Spleen (tissue), 11 donors: ENCODE data around the gene MDGA2. TPM values are rescaled to one million over a fixed set of nuclear protein-coding genes. Genes with fewer than 3 reads are reported as not detected.

Source experiments
- DNase-seq: peaks from one replicate; pipeline ENCODE4 v3.0.0-alpha.2; 2020
- H3K27ac ChIP-seq, 8 donors: fragments of 200-600 bp; sonication (generic) in 7 of 8; 1 replicate in 4 of 8; 2 replicates in 4 of 8; pipeline versions ENCODE4 v1.5.0 to v1.8.0; 2016 to 2021; ENCODE audit warnings: inconsistent platforms in 4 of 8, mild to moderate bottlenecking in 4 of 8, moderate library complexity in 1 of 8
- H3K27me3 ChIP-seq, 7 donors: fragments of 200-600 bp; sonication (generic) in 6 of 7; replicated peaks in 1 of 7; 1 replicate in 4 of 7; 2 replicates in 3 of 7; pipeline versions ENCODE4 v1.5.0 to v1.8.0; 2016 to 2021; ENCODE audit warnings: inconsistent platforms in 3 of 7, mild to moderate bottlenecking in 1 of 7
- H3K36me3 ChIP-seq, 6 donors: fragments of 200-600 bp; sonication (generic) in 5 of 6; 1 replicate in 4 of 6; 2 replicates in 2 of 6; pipeline versions ENCODE4 v1.5.0 to v1.8.0; 2016 to 2021; ENCODE audit warnings: inconsistent platforms in 2 of 6
- H3K4me1 ChIP-seq, 6 donors: fragments of 200-600 bp; sonication (generic) in 5 of 6; 1 replicate in 3 of 6; 2 replicates in 3 of 6; pipeline versions ENCODE4 v1.5.0 to v1.8.0; 2016 to 2021; ENCODE audit warnings: inconsistent platforms in 3 of 6
- H3K4me3 ChIP-seq, 8 donors: fragments of 200-600 bp; sonication (generic) in 7 of 8; 1 replicate in 4 of 8; 2 replicates in 4 of 8; pipeline versions ENCODE4 v1.5.0 to v1.8.0; 2016 to 2021; ENCODE audit warnings: inconsistent platforms in 4 of 8, mild to moderate bottlenecking in 4 of 8, moderate library complexity in 2 of 8
- H3K9me3 ChIP-seq, 8 donors: fragments of 200-600 bp; sonication (generic) in 7 of 8; 1 replicate in 4 of 8; 2 replicates in 4 of 8; pipeline versions ENCODE4 v1.5.0 to v1.8.0; 2016 to 2021; ENCODE audit warnings: inconsistent platforms in 4 of 8
- CTCF ChIP-seq, 11 experiments: fragments of 200-600 bp in 7 of 11; fragments of 450-650 bp in 4 of 11; sonication (generic) in 4 of 11; IDR thresholded peaks in 8 of 11; conservative IDR thresholded peaks in 3 of 11; 1 replicate in 7 of 11; 2 replicates in 4 of 11; pipeline versions ENCODE4 v1.4.0 to v1.8.0; 2016 to 2021; ENCODE audit warnings: antibody characterized with exemption in 11 of 11, inconsistent platforms in 4 of 11, mild to moderate bottlenecking in 1 of 11
- POLR2A ChIP-seq, 3 donors: fragments of 450-650 bp; IDR thresholded peaks; one replicate each; pipeline ENCODE4 v1.5.1; 2017; ENCODE audit warnings: antibody characterized with exemption in 3 of 3, mild to moderate bottlenecking in 1 of 3
- POLR2AphosphoS5 ChIP-seq, 3 donors: sonication (generic); formaldehyde crosslinking; IDR thresholded peaks; one replicate each; pipeline ENCODE4 v1.5.1; 2017; ENCODE audit warnings: antibody characterized with exemption in 3 of 3
- WGBS, 5 donors: extraction: QIAGEN DNeasy Blood & Tissue Kit in 3 of 5; methylation state at CpG; one replicate each; pipeline versions ENCODE4 v1.1.5 to v1.1.7; 2013 to 2018; 5-methylcytosine and 5-hydroxymethylcytosine counted together
- intact Hi-C: fragments of 100-400 bp; cut with DNase I; formaldehyde crosslinking; loops from one replicate; pipeline ENCODE4 v1.15.0; 2023; ENCODE audit warnings: low total_unique reads
- polyA plus RNA-seq, 3 donors: library from polyadenylated mRNA; stranded (reverse); fragments of 200-250 nt; gene quantifications; one replicate each; pipeline ENCODE4 v1.2.1, GENCODE V29; 2013
- total RNA-seq, 7 donors: library from RNA; depleted of rRNA in 3 of 7; stranded (reverse); fragments of >200 nt in 3 of 7; fragmentation: NEBNext Ultra II Directional in 4 of 7; extraction: Animal tissue kit (Norgen Biotek cat#: 25700) in 4 of 7; gene quantifications; one replicate each; pipeline versions ENCODE4 v1.1.0 to v1.2.1, GENCODE V29; 2016 to 2021
- donor health status: healthy with polysubstance abuse.
- donor health status: DM: no; HTN: no; CAD: no; lungs with moderate emphysema.
- donor health status: DM: no; HTN: no; CAD: no.
- donor health status: Bipolar disorder and iron deficiency.
- donor health status: healthy.
- donor health status: DM: no; HTN: no; CAD: no.
- donor health status: DM: yes; HTN: yes; CAD: no.

Gene MDGA2
- total and polyA plus RNA-seq, 10 donors = 0.06 to 0.26 (median 0.07) TPM; not detected in 7

GRCh38 chr14:47044841-47045240 is 630.6 kb downstream of the MDGA2 start:
- 47 to 77% (median 66%) methylated on average over 1 of the region's 1 CpG for WGBS, 5 donors
- no peak overlapping the region for H3K27ac ChIP-seq
- H3K36me3 ChIP-seq = no peaks in the 10 kb centered on the region
- no peak for DNase-seq
- no peaks in the 10 kb centered on the region for H3K9me3 ChIP-seq
- H3K27me3 ChIP-seq = no peaks in the 10 kb centered on the region
- no peak for TF ChIP-seq POLR2AphosphoS5 (IDR thresholded peaks at IDR 0.05)
- no peak for TF ChIP-seq CTCF (IDR thresholded peaks at IDR 0.05 in 8 of 11, conservative IDR thresholded peaks at IDR 0.05 in 3 of 11)
- no peak for TF ChIP-seq POLR2A (IDR thresholded peaks at IDR 0.05)
- H3K4me1 ChIP-seq = no peaks in the 10 kb centered on the region
- intact Hi-C loops = no loop called here
- H3K4me3 ChIP-seq = no peak overlapping the region

GRCh38 chr14:47040550-47040949 is 634.9 kb downstream of the MDGA2 start:
- DNase-seq = no peak
- H3K4me1 ChIP-seq = no peaks in the 10 kb centered on the region
- H3K4me3 ChIP-seq = no peak overlapping the region
- no peaks in the 10 kb centered on the region for H3K27me3 ChIP-seq
- intact Hi-C loops = no loop called here
- no peaks in the 10 kb centered on the region for H3K36me3 ChIP-seq
- TF ChIP-seq POLR2A (IDR thresholded peaks at IDR 0.05) = no peak
- TF ChIP-seq POLR2AphosphoS5 (IDR thresholded peaks at IDR 0.05) = no peak
- no peak for TF ChIP-seq CTCF (IDR thresholded peaks at IDR 0.05 in 8 of 11, conservative IDR thresholded peaks at IDR 0.05 in 3 of 11)
- H3K27ac ChIP-seq = no peak overlapping the region
- 4 to 13% (median 12%) methylated on average over 1 of the region's 1 CpG for WGBS, 5 donors
- no peaks in the 10 kb centered on the region for H3K9me3 ChIP-seq

- no peak overlapping the region for H3K27ac ChIP-seq
- H3K9me3 ChIP-seq = no peaks in the 10 kb centered on the region
- TF ChIP-seq POLR2AphosphoS5 (IDR thresholded peaks at IDR 0.05) (no peak), CTCF (IDR thresholded peaks at IDR 0.05 in 8 of 11, conservative IDR thresholded peaks at IDR 0.05 in 3 of 11) (no peak), POLR2A (IDR thresholded peaks at IDR 0.05) (no peak)
- no peaks in the 10 kb centered on the region for H3K27me3 ChIP-seq
- DNase-seq = no peak
- H3K36me3 ChIP-seq = no peaks in the 10 kb centered on the region
- intact Hi-C loops = no loop called here
- H3K4me1 ChIP-seq = no peaks in the 10 kb centered on the region
- no peak overlapping the region for H3K4me3 ChIP-seq
Observed at GRCh38 chr14:47039336-47039735, 636.1 kb downstream of the MDGA2 start.

- Histone ChIP-seq H3K27ac (no peak overlapping the region), H3K4me3 (no peak overlapping the region), H3K9me3 (peaks cover 0 to 5% (median 0%) of the 10 kb centered on the region in 8 donors), H3K4me1 (no peaks in the 10 kb centered on the region), H3K27me3 (no peaks in the 10 kb centered on the region), H3K36me3 (no peaks in the 10 kb centered on the region)
- TF ChIP-seq CTCF (IDR thresholded peaks at IDR 0.05 in 8 of 11, conservative IDR thresholded peaks at IDR 0.05 in 3 of 11) (no peak), POLR2AphosphoS5 (IDR thresholded peaks at IDR 0.05) (no peak), POLR2A (IDR thresholded peaks at IDR 0.05) (no peak)
- no peak for DNase-seq
- intact Hi-C loops = no loop called here
- WGBS, 5 donors = 89 to 96% (median 93%) methylated on average over 2 of the region's 2 CpGs
Observed at GRCh38 chr14:47022721-47023120, 652.7 kb downstream of the MDGA2 start.
